ENCODE measurements around the gene ZDHHC4. TPM values are rescaled to one million over a fixed set of nuclear protein-coding genes. Genes with fewer than 3 reads are reported as not detected.
A peak's percentile ranks its signal among the peaks of the same experiment; 100 is the strongest.
"Not testable (repeated sequence)": the region's sequence is repeated elsewhere in the genome, so short reads cannot be mapped to it uniquely, and the experiment has no call there.

The ZDHHC4 gene
- polyA plus RNA-seq, 1 of the 3 experiments (the other 2 are of a cell fraction) = 169 TPM

DNA sequence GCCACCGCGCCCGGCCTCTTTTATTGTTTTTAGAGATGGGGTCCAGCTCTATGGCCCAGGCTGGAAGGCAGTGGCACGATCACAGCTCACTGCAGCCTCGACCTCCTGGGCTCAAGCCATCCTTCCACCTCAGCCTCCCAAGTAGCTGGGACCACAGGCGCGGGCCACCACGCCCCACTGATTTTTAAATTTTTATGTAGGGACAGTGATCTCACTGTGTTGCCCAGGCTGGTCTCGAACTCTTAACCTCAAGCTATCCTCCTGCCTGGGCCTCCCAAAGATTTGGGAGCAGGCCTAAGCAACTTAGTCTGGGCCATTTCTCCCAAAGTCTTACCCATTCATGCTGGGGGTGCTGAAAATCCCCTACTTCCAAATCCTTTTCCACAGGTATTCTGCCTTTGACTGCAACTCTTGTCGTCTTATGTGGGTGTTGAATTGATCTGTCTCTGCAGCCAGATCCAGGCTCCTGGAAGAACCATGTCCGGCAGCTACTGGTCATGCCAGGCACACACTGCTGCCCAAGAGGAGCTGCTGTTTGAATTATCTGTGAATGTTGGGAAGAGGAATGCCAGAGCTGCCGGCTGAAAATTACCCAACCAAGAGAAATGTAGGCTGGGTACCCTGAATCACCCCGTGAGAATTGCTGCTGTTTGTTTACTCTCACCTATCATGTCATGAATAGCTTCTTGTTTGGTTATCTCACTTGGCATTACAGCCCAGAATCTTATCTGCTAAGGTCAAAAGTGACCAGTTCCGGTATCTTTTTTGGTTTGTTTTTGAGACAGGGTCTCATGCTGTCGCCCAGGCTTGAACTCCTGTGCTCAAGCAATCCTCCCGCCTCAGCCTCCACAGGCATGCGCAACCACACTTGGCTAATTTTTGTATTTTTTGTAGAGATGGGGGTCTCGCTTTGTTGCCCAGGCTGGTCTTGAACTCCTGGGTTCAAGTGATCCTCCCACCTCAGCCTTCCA, 1.1 kb downstream of the ZDHHC4 start:
- Histone ChIP-seq H2AFZ (ENCODE audit: low read depth) (peak overlapping the region; percentile 90), H3K4me1 (ENCODE audit: control insufficient read depth in 1 of 2, insufficient read depth in 2 of 2, low read depth in 1 of 2, low read length in 1 of 2) (peaks cover 0 to 7% of the 10 kb centered on the region in 2 experiments; a peak in 1 of 4 replicates), H3F3A (replicated peaks; ENCODE audit: insufficient read depth) (peaks cover 27% of the 10 kb centered on the region), H3K27me3 (ENCODE audit: insufficient read depth) (no peaks in the 10 kb centered on the region), H3K4me2 (peak overlapping the region; percentile 76), H3K79me2 (ENCODE audit: insufficient read depth) (peaks cover 13% of the 10 kb centered on the region; the same call in 1 of the 2 replicates), H3K36me3 (replicated peaks in 1 of 2; ENCODE audit: control insufficient read depth in 1 of 2, insufficient read depth in 2 of 2, low read length in 1 of 2) (peaks cover 22 to 28% of the 10 kb centered on the region in 2 experiments), H3K4me3 (ENCODE audit: low read depth in 2 of 2, low read length in 1 of 2) (peak overlapping the region; percentile 62 to 87), H4K20me1 (ENCODE audit: insufficient read depth) (no peaks in the 10 kb centered on the region), H3K9ac (peak overlapping the region; percentile 88), H3K9me3 (no peaks in the 10 kb centered on the region), H3K9me2 (no peaks in the 10 kb centered on the region), H3K27ac (ENCODE audit: low read depth in 2 of 2, low read length in 1 of 2) (peak overlapping the region in 1 of 2 experiments; percentile 89; a peak in 2 of 4 replicates)
- POLR2A ChIA-PET = interaction anchor here (1.2 to 2.7 kb wide), 2 partner anchors 11 to 19 kb away, joined by 4 to 16 read pairs; partner anchors contain the start of gene INTS15
- WGBS (ENCODE audit: low lambda C conversion rate) = 89% methylated on average over 18 of the region's 18 CpGs
- DNase-seq = no peak
- CTCF ChIA-PET = interaction anchor here (0.7 to 9.7 kb wide), 10 partner anchors 12 to 73 kb away, joined by 3 to 85 read pairs (median 4); partner anchors contain the start of gene INTS15
- TF ChIP-seq, protein P1, sequence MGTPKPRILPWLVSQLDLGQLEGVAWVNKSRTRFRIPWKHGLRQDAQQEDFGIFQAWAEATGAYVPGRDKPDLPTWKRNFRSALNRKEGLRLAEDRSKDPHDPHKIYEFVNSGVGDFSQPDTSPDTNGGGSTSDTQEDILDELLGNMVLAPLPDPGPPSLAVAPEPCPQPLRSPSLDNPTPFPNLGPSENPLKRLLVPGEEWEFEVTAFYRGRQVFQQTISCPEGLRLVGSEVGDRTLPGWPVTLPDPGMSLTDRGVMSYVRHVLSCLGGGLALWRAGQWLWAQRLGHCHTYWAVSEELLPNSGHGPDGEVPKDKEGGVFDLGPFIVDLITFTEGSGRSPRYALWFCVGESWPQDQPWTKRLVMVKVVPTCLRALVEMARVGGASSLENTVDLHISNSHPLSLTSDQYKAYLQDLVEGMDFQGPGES (IDR thresholded peaks at IDR 0.05; ENCODE audit: low read depth, low read length) = no peak

DNA sequence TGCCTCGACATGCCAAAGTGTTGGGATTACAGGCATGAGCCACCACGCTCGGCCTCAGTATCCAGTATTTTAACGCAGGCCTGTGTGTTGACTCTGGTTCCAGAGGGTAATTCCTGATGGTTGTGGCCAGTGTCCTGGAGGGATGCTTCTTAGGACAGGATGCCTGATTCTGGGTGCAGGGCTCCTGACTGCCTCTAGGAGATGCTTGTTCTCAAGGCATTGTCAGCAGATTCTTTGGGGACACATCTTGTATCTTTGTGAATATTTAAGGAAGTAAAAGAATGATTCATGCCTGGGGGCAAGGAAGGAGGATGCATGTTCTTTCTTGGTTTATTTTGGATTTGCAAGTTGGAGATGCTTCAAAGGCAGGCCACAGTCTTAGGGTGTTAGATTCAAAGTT, 2.2 kb downstream of the ZDHHC4 start:
- no peak overlapping the region for H3K4me3 ChIP-seq (ENCODE audit: low read depth in 2 of 2, low read length in 1 of 2)
- no peak overlapping the region for H3K27ac ChIP-seq (ENCODE audit: low read depth in 2 of 2, low read length in 1 of 2)
- no peak for DNase-seq
- no peaks in the 10 kb centered on the region for H3K9me2 ChIP-seq
- no peaks in the 10 kb centered on the region for H4K20me1 ChIP-seq (ENCODE audit: insufficient read depth)
- no peak overlapping the region for H3K9ac ChIP-seq
- H3F3A ChIP-seq (replicated peaks; ENCODE audit: insufficient read depth) = peaks cover 27% of the 10 kb centered on the region
- POLR2A ChIA-PET = no interaction called here
- no peak overlapping the region for H2AFZ ChIP-seq (ENCODE audit: low read depth)
- H3K9me3 ChIP-seq = no peaks in the 10 kb centered on the region
- H3K4me2 ChIP-seq = no peak overlapping the region
- H3K4me1 ChIP-seq (ENCODE audit: control insufficient read depth in 1 of 2, insufficient read depth in 2 of 2, low read depth in 1 of 2, low read length in 1 of 2) = peaks cover 0 to 7% of the 10 kb centered on the region in 2 experiments; a peak in 1 of 4 replicates
- no peaks in the 10 kb centered on the region for H3K27me3 ChIP-seq (ENCODE audit: insufficient read depth)
- H3K79me2 ChIP-seq (ENCODE audit: insufficient read depth) = peaks cover 13% of the 10 kb centered on the region; the same call in 1 of the 2 replicates
- H3K36me3 ChIP-seq (replicated peaks in 1 of 2; ENCODE audit: control insufficient read depth in 1 of 2, insufficient read depth in 2 of 2, low read length in 1 of 2) = peaks cover 25 to 37% of the 10 kb centered on the region in 2 experiments
- CTCF ChIA-PET = no interaction called here
- TF ChIP-seq, protein P2, sequence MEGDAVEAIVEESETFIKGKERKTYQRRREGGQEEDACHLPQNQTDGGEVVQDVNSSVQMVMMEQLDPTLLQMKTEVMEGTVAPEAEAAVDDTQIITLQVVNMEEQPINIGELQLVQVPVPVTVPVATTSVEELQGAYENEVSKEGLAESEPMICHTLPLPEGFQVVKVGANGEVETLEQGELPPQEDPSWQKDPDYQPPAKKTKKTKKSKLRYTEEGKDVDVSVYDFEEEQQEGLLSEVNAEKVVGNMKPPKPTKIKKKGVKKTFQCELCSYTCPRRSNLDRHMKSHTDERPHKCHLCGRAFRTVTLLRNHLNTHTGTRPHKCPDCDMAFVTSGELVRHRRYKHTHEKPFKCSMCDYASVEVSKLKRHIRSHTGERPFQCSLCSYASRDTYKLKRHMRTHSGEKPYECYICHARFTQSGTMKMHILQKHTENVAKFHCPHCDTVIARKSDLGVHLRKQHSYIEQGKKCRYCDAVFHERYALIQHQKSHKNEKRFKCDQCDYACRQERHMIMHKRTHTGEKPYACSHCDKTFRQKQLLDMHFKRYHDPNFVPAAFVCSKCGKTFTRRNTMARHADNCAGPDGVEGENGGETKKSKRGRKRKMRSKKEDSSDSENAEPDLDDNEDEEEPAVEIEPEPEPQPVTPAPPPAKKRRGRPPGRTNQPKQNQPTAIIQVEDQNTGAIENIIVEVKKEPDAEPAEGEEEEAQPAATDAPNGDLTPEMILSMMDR (IDR thresholded peaks at IDR 0.05) = peak; percentile 31; the same call in 1 of the 2 replicates
- no peak for TF ChIP-seq POLR2AphosphoS5 (IDR thresholded peaks at IDR 0.05; ENCODE audit: low read depth, low read length)
- WGBS (ENCODE audit: low lambda C conversion rate) = 96% methylated on average over 4 of the region's 4 CpGs

DNA sequence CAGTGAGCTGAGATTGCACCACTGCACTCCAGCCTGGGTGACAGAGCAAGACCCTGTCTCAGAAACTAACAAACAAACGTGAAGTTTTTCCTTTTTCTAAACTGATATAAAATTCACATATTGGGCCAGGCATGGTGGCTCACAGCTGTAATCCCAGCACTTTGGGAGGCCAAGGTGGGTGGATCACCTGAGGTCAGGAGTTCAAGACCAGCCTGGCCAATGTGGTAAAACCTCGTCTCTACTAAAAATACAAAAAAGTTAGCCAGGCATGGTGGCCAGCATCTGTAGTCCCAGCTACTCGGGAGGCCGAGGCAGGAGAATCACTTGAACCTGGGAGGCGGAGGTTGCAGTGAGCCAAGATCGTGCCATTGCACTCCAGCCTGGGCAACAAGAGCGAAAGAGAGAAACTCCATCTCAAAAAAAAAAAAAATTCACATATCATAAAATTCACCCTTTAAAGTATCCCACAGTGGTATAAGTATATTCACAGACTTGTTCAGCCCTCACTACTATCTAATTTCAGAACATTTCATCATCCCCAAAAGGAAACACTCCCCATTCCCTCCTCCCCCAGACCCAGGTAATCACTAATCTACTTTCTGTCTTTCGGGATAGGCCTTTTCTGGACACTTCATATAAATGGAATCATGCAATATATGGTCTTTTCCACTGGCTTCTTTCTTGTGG, 8.6 kb downstream of the ZDHHC4 start:
- H4K20me1 ChIP-seq (ENCODE audit: insufficient read depth); H3K4me1 ChIP-seq (ENCODE audit: control insufficient read depth in 1 of 2, insufficient read depth in 2 of 2, low read depth in 1 of 2, low read length in 1 of 2); H2AFZ ChIP-seq (ENCODE audit: low read depth); H3K9ac ChIP-seq; H3K9me3 ChIP-seq; H3K9me2 ChIP-seq; POLR2A ChIA-PET; H3K4me2 ChIP-seq; H3K27ac ChIP-seq (ENCODE audit: low read depth in 2 of 2, low read length in 1 of 2); CTCF ChIA-PET; DNase-seq; H3K4me3 ChIP-seq (ENCODE audit: low read depth in 2 of 2, low read length in 1 of 2); H3K79me2 ChIP-seq (ENCODE audit: insufficient read depth); H3K27me3 ChIP-seq (ENCODE audit: insufficient read depth): not testable (repeated sequence)
- Histone ChIP-seq H3F3A (replicated peaks; ENCODE audit: insufficient read depth) (peaks cover 12% of the 10 kb centered on the region), H3K36me3 (replicated peaks in 1 of 2; ENCODE audit: control insufficient read depth in 1 of 2, insufficient read depth in 2 of 2, low read length in 1 of 2) (peaks cover 33 to 57% of the 10 kb centered on the region in 2 experiments)
- 85% methylated on average over 8 of the region's 8 CpGs for WGBS (ENCODE audit: low lambda C conversion rate)
